Lung (tissue), 12 donors: ENCODE data around the gene HP1BP3. TPM values are rescaled to one million over a fixed set of nuclear protein-coding genes. Genes with fewer than 3 reads are reported as not detected.
"Not testable (repeated sequence)": the region's sequence is repeated elsewhere in the genome, so short reads cannot be mapped to it uniquely, and the experiment has no call there.

ENCODE experiments used
- ATAC-seq: fragments of 200-7000 bp; cut with Tn5 transposase; one replicate; pipeline ENCODE4 v1.9.1; 2020; ENCODE audit warnings: moderate number of reproducible peaks; ENCODE audit not compliant: insufficient read depth, low FRiP score
- DNase-seq, 3 donors: peaks; one replicate each; pipeline ENCODE4 v3.0.0-alpha.2; 2013 to 2017
- H3K27ac ChIP-seq, 2 donors: one replicate each; pipeline ENCODE4 v1.5.1; 2013; ENCODE audit warnings: mild to moderate bottlenecking in 2 of 2, moderate library complexity in 2 of 2, control low read depth in 1 of 2, inconsistent platforms in 1 of 2, low read depth in 1 of 2, low read length in 1 of 2
- H3K27me3 ChIP-seq, 3 donors: one replicate each; pipeline ENCODE4 v1.5.1; 2013; ENCODE audit warnings: low read length in 2 of 3; ENCODE audit not compliant: control insufficient read depth in 3 of 3, insufficient read depth in 3 of 3
- H3K36me3 ChIP-seq, 4 donors: one replicate each; pipeline ENCODE4 v1.5.1; 2013; ENCODE audit warnings: low read length in 4 of 4, mild to moderate bottlenecking in 1 of 4, moderate library complexity in 1 of 4; ENCODE audit not compliant: control insufficient read depth in 4 of 4, insufficient read depth in 4 of 4
- H3K4me1 ChIP-seq, 5 donors: one replicate each; pipeline ENCODE4 v1.5.1; 2013; ENCODE audit warnings: low read length in 5 of 5, mild to moderate bottlenecking in 2 of 5, moderate library complexity in 1 of 5; ENCODE audit not compliant: control insufficient read depth in 5 of 5, insufficient read depth in 5 of 5
- H3K4me3 ChIP-seq: one replicate; pipeline ENCODE4 v1.5.1; 2013; ENCODE audit warnings: mild to moderate bottlenecking, control low read depth, moderate library complexity
- H3K9ac ChIP-seq, 2 donors: one replicate each; pipeline ENCODE4 v1.5.1; 2013; ENCODE audit warnings: low read length in 2 of 2, control low read depth in 1 of 2; ENCODE audit not compliant: insufficient read depth in 1 of 2
- H3K9me3 ChIP-seq, 4 donors: one replicate each; pipeline ENCODE4 v1.5.1; 2013; ENCODE audit warnings: low read length in 3 of 4, mild to moderate bottlenecking in 1 of 4, moderate library complexity in 1 of 4; ENCODE audit not compliant: control insufficient read depth in 4 of 4, insufficient read depth in 3 of 4
- CTCF ChIP-seq: IDR thresholded peaks from 2 replicates; pipeline ENCODE4 v1.5.1; 2012; ENCODE audit warnings: mild to moderate bottlenecking; ENCODE audit errors: control extremely low read depth, extremely low read depth
- WGBS, 2 donors: extraction: QIAGEN DNeasy Blood & Tissue Kit; methylation state at CpG; one replicate each; pipeline ENCODE4 v1.1.7; 2013; 5-methylcytosine and 5-hydroxymethylcytosine counted together
- polyA plus RNA-seq, 2 donors: library from polyadenylated mRNA; stranded (reverse); fragments of 200-250 nt; gene quantifications; one replicate each; pipeline ENCODE4 v1.2.1, GENCODE V29; 2013
- total RNA-seq, 2 donors: library from RNA; depleted of rRNA in 1 of 2; stranded (reverse); fragments of >200 nt in 1 of 2; gene quantifications; one replicate each; pipeline ENCODE4 v1.2.1, GENCODE V29; 2014 to 2021
- donor health status: control.
- donor health status: control.
- donor health status: Bipolar disorder and iron deficiency.
- donor health status: healthy.
- donor health status: DM: yes; HTN: yes; CAD: no.

HP1BP3 gene
- total and polyA plus RNA-seq, 4 donors: 63.0 to 316 (median 118) TPM

- no peak overlapping the region for H3K27ac ChIP-seq
- H3K27me3 ChIP-seq: peaks cover 0 to 23% (median 5%) of the 10 kb centered on the region in 3 donors
- no peaks in the 10 kb centered on the region for H3K9me3 ChIP-seq
- DNase-seq: no peak
- no peak overlapping the region for H3K4me3 ChIP-seq
- no peak for ATAC-seq
- H3K4me1 ChIP-seq: peaks cover 0 to 4% (median 0%) of the 10 kb centered on the region in 5 donors
- WGBS, 2 donors: 85 to 87% methylated on average over 5 of the region's 5 CpGs
- no peak overlapping the region for H3K9ac ChIP-seq
- no peaks in the 10 kb centered on the region for H3K36me3 ChIP-seq
- no peak for TF ChIP-seq CTCF
These were observed 67.1 kb downstream of the HP1BP3 start for GRCh38 chr1:20719871-20720620.

- no peak overlapping the region for H3K27ac ChIP-seq
- H3K36me3 ChIP-seq: no peaks in the 10 kb centered on the region
- H3K4me3 ChIP-seq: no peak overlapping the region
- H3K9ac ChIP-seq: no peak overlapping the region
- WGBS, 2 donors: 89 to 90% methylated on average over 8 of the region's 8 CpGs
- peaks cover 0 to 4% (median 0%) of the 10 kb centered on the region in 5 donors for H3K4me1 ChIP-seq
- peaks cover 0 to 23% (median 5%) of the 10 kb centered on the region in 3 donors for H3K27me3 ChIP-seq
- no peaks in the 10 kb centered on the region for H3K9me3 ChIP-seq
- TF ChIP-seq CTCF: no peak
- DNase-seq (no peak), ATAC-seq (no peak)
These were observed 67.8 kb downstream of the HP1BP3 start for GRCh38 chr1:20719261-20719660.

GRCh38 chr1:20718343-20718882 lies 68.7 kb downstream of the HP1BP3 start:
- 59 to 66% methylated on average over 17 of the region's 17 CpGs for WGBS, 2 donors
- not testable (repeated sequence) for ATAC-seq

More at GRCh38 chr1:20718343-20718882, 68.7 kb downstream of the HP1BP3 start:
- not testable (repeated sequence) for H3K36me3 ChIP-seq, H3K27ac ChIP-seq, H3K4me1 ChIP-seq, H3K4me3 ChIP-seq, H3K9me3 ChIP-seq, H3K9ac ChIP-seq, DNase-seq
- peaks cover 0 to 23% (median 5%) of the 10 kb centered on the region in 3 donors for H3K27me3 ChIP-seq
